Hepatocyte (in vitro differentiated cells): ENCODE measurements around the gene CFAP58.

Experiments
- EZH2 ChIP-seq: fragments of 200-600 bp; sonication (generic); IDR thresholded peaks from 2 replicates; pipeline ENCODE4 v1.6.1; 2016; ENCODE audit warnings: antibody characterized with exemption, mild to moderate bottlenecking, borderline replicate concordance
- TF ChIP-seq, protein P1 (sequence below): fragments of 200-600 bp; sonication (generic); IDR thresholded peaks from 2 replicates; pipeline ENCODE4 v1.5.1; 2016; ENCODE audit warnings: antibody characterized with exemption, mild to moderate bottlenecking; ENCODE audit not compliant: poor library complexity

DNA sequence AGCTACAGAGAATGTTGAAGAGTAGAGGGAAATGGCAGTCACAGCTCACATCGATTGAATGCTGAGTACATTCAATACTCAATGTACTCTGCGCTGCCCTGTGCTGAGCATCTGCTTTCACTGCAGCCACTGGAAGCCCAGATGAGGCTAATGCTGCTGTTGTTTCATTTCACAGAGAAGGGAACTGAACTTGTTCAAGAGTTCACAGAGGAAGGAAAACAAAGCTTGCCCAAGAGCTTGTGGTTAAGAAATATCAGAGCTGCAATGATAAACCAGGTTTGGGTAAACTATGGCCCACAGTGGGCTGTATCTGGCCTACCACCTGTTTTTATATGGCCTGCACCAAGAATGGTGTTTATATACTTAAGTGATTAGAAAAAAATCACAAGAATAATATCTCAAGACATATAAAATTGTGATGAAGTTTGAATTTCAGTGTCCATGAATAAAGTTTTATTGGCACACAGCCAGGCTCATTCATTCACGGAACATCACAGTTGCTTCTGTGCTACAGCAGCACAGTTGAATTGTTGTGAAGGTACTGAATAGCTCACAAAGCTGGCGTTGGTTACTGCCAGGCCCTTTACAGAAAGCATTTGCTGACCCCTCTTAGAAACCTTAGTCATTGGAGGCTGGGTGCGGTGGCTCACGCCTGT, 64.1 kb downstream of the CFAP58 start:
- no peak for TF ChIP-seq EZH2
- TF ChIP-seq, protein P1, sequence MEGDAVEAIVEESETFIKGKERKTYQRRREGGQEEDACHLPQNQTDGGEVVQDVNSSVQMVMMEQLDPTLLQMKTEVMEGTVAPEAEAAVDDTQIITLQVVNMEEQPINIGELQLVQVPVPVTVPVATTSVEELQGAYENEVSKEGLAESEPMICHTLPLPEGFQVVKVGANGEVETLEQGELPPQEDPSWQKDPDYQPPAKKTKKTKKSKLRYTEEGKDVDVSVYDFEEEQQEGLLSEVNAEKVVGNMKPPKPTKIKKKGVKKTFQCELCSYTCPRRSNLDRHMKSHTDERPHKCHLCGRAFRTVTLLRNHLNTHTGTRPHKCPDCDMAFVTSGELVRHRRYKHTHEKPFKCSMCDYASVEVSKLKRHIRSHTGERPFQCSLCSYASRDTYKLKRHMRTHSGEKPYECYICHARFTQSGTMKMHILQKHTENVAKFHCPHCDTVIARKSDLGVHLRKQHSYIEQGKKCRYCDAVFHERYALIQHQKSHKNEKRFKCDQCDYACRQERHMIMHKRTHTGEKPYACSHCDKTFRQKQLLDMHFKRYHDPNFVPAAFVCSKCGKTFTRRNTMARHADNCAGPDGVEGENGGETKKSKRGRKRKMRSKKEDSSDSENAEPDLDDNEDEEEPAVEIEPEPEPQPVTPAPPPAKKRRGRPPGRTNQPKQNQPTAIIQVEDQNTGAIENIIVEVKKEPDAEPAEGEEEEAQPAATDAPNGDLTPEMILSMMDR, result no peak
